Mammary epithelial cell (primary cell): ENCODE data around the gene NIPBL.

Experiments
- EZH2 ChIP-seq: IDR thresholded peaks from 2 replicates; pipeline ENCODE4 v1.6.1; 2012; ENCODE audit warnings: low read length, inconsistent platforms, borderline replicate concordance
- TF ChIP-seq, protein P1 (sequence below), 2 donors: IDR thresholded peaks in 1 of 2; conservative IDR thresholded peaks in 1 of 2; 2 replicates each; pipeline ENCODE4 v1.5.1; 2011 to 2012; ENCODE audit warnings: inconsistent platforms in 2 of 2, low read length in 2 of 2, mild to moderate bottlenecking in 2 of 2, control low read depth in 1 of 2, low read depth in 1 of 2; ENCODE audit not compliant: insufficient read depth in 1 of 2; ENCODE audit errors: extremely low read depth in 1 of 2

DNA sequence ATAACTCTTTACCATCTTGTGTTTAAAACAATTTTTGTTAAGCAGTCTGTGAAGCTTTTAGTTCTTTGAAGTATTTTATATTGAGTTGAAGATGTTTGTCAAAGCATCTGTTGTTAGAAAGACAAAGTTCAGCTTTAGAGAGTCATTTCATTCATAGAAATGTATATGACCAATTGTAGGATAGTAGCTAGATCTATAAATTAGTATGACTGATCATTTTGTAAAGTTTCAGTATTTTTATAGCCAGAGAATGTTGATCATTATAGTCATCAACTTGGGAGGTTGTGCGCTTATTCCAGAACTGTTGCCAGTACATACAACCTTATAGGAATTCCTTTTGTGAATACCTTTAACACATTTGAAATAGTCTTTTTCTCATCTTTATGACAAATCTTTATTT is 5.2 kb downstream of the NIPBL start:
- TF ChIP-seq, protein P1, sequence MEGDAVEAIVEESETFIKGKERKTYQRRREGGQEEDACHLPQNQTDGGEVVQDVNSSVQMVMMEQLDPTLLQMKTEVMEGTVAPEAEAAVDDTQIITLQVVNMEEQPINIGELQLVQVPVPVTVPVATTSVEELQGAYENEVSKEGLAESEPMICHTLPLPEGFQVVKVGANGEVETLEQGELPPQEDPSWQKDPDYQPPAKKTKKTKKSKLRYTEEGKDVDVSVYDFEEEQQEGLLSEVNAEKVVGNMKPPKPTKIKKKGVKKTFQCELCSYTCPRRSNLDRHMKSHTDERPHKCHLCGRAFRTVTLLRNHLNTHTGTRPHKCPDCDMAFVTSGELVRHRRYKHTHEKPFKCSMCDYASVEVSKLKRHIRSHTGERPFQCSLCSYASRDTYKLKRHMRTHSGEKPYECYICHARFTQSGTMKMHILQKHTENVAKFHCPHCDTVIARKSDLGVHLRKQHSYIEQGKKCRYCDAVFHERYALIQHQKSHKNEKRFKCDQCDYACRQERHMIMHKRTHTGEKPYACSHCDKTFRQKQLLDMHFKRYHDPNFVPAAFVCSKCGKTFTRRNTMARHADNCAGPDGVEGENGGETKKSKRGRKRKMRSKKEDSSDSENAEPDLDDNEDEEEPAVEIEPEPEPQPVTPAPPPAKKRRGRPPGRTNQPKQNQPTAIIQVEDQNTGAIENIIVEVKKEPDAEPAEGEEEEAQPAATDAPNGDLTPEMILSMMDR (conservative IDR thresholded peaks at IDR 0.05 in 1 of 2, IDR thresholded peaks at IDR 0.05 in 1 of 2; ENCODE audit: extremely low read depth in 1 of 2, insufficient read depth in 1 of 2, low read depth in 1 of 2, low read length in 2 of 2): no peak
- no peak for TF ChIP-seq EZH2
